Activated CD4-positive, alpha-beta T cell treated with anti-CD3 and anti-CD28 coated beads, Interleukin-2, amount 10 ng/mL, durations not matched to agents 24 days and 14 days (primary cell): ENCODE results near the gene DSTYK. TPM values are rescaled to one million over a fixed set of nuclear protein-coding genes. Genes with fewer than 3 reads are reported as not detected.
A peak's percentile ranks its signal among the peaks of the same experiment; 100 is the strongest.

Experiments
- DNase-seq: peaks from one replicate; pipeline ENCODE4 v3.0.0; 2022
- H3K27ac Mint-ChIP-seq: one replicate; pipeline ENCODE4 v1.8.0; 2022; ENCODE audit warnings: mild to moderate bottlenecking, mixed read lengths
- H3K27me3 Mint-ChIP-seq: one replicate; pipeline ENCODE4 v1.8.0; 2022; ENCODE audit warnings: mixed read lengths
- H3K36me3 Mint-ChIP-seq: one replicate; pipeline ENCODE4 v1.8.0; 2022; ENCODE audit warnings: low read depth, mild to moderate bottlenecking, mixed read lengths
- H3K4me1 Mint-ChIP-seq: one replicate; pipeline ENCODE4 v1.8.0; 2021; ENCODE audit warnings: mixed read lengths
- H3K4me3 Mint-ChIP-seq: one replicate; pipeline ENCODE4 v1.8.0; 2022; ENCODE audit warnings: mild to moderate bottlenecking, moderate library complexity, mixed read lengths
- H3K9me3 Mint-ChIP-seq: one replicate; pipeline ENCODE4 v1.8.0; 2021; ENCODE audit warnings: mixed read lengths
- intact Hi-C: fragments of 100-400 bp; cut with micrococcal nuclease; formaldehyde crosslinking; loops from one replicate; pipeline ENCODE4 v1.15.1; 2023
- total RNA-seq: library from RNA; stranded (reverse); gene quantifications from 2 replicates; pipeline ENCODE4 v1.2.3, GENCODE V29; 2022

Gene DSTYK
- total RNA-seq, 1 donor from 2014 or later, result 27.6 TPM

DNA sequence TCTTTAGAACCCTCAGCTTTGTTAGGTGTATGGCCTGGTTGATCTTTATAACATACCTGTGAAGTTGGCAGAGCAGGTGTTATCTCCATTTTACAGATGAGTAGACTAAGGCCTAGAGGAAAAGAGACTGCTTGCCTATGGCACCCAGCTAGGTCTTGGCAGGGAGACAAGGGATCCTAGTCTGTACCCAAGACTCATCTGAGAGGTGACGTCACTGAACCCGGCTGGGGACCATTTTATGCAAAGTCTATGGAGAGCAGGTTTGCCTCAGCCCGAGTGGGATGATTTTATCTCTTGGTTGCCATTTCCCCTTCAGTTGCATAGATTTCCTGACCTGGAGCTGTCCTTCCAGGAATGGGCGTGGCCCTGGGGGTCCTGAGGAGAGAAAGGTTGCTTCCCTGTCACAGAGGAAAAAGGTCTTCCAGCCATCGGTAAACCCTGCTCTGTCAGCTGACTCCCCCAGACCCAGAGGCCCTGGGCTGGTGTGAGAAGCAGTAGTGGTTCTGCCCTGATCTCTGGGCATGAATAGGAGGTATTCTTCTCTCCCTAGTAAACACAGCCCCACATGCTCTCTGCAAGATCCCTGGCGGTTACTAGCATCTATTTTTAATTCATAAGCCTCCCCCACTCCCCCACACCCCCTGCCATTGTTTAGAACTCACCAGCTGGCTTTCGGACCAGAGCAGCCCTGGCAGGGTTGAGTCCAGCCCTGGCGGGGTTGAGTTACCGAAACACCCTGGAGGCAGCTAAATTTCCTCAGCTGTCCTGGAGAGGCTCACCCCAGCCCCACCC, 35.8 kb upstream of the DSTYK start:
- H3K9me3 Mint-ChIP-seq, result no peaks in the 10 kb centered on the region
- H3K36me3 Mint-ChIP-seq, result peaks cover 11% of the 10 kb centered on the region
- H3K4me3 Mint-ChIP-seq, result no peak overlapping the region
- peak overlapping the region; percentile 71 for H3K27ac Mint-ChIP-seq
- DNase-seq, result no peak
- intact Hi-C loops, result no loop called here
- peaks cover 25% of the 10 kb centered on the region for H3K4me1 Mint-ChIP-seq
- no peaks in the 10 kb centered on the region for H3K27me3 Mint-ChIP-seq

DNA sequence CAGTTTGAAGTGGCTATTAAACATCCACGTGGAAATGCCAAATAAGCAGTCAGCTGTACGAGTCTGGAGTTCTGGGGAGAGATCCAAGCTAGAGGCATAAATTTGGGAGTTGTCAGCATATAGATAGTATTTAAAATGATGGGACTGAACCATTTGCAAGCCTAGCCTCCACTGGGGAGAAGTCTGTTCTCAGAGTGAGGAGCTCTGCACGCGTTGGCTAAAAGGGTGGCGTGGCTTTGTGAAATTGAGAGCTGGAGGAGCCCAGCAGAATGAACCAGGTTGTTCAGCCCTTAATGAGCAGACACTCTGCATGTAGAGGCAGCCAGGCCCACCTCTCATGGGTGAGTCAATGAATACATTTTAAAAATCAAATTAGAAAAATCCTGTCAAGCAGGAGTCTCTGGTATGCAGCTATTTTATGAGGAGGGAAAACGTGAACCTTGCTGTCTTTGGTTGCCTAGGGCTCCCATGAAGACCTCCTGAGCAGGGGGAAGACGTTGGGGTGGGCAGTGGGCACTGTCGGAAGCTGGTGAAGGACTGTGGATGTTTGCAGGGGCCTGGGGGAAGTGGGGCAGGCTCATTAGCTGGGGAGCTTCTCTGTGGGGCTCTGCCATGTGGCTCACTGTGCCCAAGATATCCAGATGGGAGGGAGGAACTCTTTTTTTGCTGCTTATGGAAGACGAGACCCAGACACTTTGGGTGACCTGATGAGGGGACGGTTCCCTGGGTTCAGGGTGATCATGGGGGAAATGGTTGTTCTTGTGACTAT, 35.0 kb upstream of the DSTYK start:
- intact Hi-C loops, result no loop called here
- H3K4me3 Mint-ChIP-seq, result no peak overlapping the region
- peaks cover 25% of the 10 kb centered on the region for H3K4me1 Mint-ChIP-seq
- peaks cover 11% of the 10 kb centered on the region for H3K36me3 Mint-ChIP-seq
- H3K27ac Mint-ChIP-seq, result peak overlapping the region; percentile 71
- H3K27me3 Mint-ChIP-seq, result no peaks in the 10 kb centered on the region
- no peak for DNase-seq
- no peaks in the 10 kb centered on the region for H3K9me3 Mint-ChIP-seq

DNA sequence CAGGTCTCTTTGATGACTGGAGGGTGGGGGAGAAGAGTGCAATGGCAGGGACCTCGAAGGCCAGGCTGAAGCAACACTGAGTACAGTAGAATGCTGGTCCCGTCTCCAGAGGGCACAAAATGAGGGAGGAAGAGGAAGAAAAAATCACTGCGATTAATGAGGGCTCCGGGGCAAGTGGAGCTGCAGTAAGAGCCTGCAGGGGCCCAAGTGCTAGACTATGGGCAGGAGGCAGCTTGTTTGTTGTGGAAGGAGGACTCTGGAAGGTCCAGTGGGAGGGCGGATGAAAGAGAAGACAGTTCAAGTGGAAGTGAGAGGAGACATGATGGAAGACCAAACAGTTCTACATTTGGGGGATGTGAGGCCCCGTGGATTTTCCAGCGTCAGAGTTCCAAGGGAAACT, 33.6 kb upstream of the DSTYK start:
- Mint-ChIP-seq H3K27me3 (no peaks in the 10 kb centered on the region), H3K27ac (no peak overlapping the region), H3K4me1 (peaks cover 26% of the 10 kb centered on the region), H3K9me3 (no peaks in the 10 kb centered on the region), H3K4me3 (no peak overlapping the region), H3K36me3 (peaks cover 12% of the 10 kb centered on the region)
- DNase-seq, result no peak
- intact Hi-C loops, result no loop called here

DNA sequence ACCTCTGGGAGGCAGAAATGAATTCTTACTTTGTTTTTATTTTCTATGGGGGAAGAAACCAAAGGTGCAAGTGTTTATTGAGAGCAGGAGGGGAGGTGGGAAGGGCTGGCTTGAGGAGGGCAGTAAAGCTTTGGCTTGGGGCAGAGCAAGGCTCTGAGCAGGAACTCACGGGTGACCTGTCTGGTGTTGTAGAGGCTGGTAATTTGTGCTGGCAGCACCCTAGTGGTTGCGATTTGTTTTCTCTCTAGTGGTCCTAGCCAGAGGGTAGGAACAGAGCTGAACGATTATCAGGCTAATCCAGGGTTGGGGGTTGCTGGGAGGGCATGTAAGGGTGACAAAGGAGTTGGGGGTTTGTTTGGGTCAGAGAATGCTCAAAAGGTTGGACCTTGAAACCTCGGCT, 32.9 kb upstream of the DSTYK start:
- DNase-seq, result no peak
- peaks cover 29% of the 10 kb centered on the region for H3K4me1 Mint-ChIP-seq
- H3K27ac Mint-ChIP-seq, result no peak overlapping the region
- H3K9me3 Mint-ChIP-seq, result no peaks in the 10 kb centered on the region
- H3K36me3 Mint-ChIP-seq, result peaks cover 12% of the 10 kb centered on the region
- no peaks in the 10 kb centered on the region for H3K27me3 Mint-ChIP-seq
- intact Hi-C loops, result no loop called here
- H3K4me3 Mint-ChIP-seq, result no peak overlapping the region

DNA sequence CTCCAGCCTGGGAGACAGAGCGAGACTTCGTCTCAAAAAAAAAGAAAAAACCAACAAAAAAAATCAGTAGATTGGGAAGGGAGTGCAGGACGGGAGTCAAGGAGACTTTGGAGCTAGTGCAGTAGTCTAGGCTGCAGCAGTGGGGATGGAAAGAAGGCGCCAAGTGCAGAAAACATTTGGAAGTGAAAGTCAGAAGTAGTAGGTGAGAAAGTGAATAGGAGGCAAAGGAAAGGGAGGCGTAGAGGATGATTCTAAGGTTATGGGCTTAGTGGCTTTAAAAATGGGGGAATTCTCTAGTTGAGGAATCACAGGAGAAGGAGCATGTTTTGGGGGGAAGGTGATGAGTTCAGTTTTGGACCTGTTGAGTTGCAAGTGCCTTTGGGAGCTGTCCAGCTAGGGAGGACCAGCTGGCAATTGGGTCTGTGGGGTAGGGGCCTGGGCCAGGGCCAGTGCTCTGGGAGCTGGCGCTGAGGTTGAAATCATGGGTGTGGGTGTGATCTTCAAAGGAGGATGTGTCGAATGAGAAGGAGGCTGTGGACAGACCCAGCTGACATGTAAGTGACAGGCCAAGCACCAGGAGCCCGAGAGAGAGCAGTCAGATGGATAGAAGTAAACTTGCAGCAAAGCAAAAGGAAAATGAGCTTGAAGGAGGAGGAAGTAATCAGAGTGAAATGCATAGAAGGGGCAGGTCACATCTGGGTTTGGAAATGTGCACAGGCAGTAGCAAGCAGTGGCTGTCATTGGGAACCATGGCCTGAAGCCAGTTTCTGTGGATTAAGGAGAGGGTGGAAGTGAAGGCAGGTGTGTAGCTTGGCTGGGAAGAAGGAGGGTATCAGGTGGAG, 32.1 kb upstream of the DSTYK start:
- peaks cover 10% of the 10 kb centered on the region for H3K36me3 Mint-ChIP-seq
- no peak overlapping the region for H3K4me3 Mint-ChIP-seq
- DNase-seq, result no peak
- no peaks in the 10 kb centered on the region for H3K9me3 Mint-ChIP-seq
- no peak overlapping the region for H3K27ac Mint-ChIP-seq
- peaks cover 35% of the 10 kb centered on the region for H3K4me1 Mint-ChIP-seq
- intact Hi-C loops, result no loop called here
- no peaks in the 10 kb centered on the region for H3K27me3 Mint-ChIP-seq

DNA sequence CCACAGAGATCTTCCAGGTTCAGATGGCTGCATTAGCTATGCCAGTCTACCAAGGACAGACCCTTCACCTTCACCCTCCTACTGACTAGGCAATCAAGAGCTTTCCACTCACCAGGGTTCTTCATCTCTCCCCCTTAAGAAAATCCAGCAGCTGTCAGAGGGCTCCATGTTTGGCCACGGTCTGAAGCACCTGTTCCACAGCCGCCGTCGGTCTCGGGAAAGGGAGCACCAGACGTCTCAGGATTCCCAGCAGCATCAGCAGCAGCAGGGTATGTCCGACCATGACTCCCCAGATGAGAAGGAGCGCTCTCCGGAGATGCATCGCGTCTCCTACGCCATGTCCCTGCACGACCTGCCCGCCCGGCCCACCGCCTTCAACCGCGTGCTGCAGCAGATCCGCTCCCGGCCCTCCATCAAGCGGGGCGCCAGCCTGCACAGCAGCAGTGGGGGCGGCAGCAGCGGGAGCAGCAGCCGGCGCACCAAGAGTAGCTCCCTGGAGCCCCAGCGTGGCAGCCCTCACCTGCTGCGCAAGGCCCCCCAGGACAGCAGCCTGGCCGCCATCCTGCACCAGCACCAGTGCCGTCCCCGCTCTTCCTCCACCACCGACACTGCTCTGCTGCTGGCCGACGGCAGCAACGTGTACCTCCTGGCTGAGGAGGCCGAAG, 30.0 kb upstream of the DSTYK start:
- intact Hi-C loops, result no loop called here
- DNase-seq, result no peak
- Mint-ChIP-seq H3K27ac (no peak overlapping the region), H3K4me1 (peaks cover 43% of the 10 kb centered on the region), H3K9me3 (no peaks in the 10 kb centered on the region), H3K4me3 (no peak overlapping the region), H3K36me3 (peaks cover 15% of the 10 kb centered on the region), H3K27me3 (no peaks in the 10 kb centered on the region)

DNA sequence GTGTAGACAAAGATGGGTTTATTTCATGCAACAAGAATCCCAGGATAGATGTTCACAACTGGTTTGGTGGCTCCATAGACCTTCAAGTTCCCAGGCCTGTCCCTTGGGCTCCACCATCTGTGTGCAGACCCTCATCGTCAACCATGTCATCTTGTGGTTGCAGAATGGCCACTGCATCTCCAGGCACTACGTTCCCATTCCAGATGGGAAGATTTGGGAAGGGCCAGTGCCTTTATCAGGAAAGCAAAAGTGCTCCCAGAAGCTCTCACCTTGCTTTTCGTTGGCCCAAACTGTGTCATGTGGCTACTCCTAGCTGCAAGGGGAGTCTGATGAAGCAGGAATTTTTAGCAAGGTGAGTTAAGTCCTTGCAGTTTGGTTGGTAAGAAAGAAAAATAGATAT, 29.1 kb upstream of the DSTYK start:
- Mint-ChIP-seq H3K4me3 (no peak overlapping the region), H3K4me1 (peaks cover 40% of the 10 kb centered on the region), H3K27ac (no peak overlapping the region), H3K27me3 (no peaks in the 10 kb centered on the region), H3K36me3 (peaks cover 15% of the 10 kb centered on the region), H3K9me3 (no peaks in the 10 kb centered on the region)
- no peak for DNase-seq
- intact Hi-C loops, result no loop called here

DNA sequence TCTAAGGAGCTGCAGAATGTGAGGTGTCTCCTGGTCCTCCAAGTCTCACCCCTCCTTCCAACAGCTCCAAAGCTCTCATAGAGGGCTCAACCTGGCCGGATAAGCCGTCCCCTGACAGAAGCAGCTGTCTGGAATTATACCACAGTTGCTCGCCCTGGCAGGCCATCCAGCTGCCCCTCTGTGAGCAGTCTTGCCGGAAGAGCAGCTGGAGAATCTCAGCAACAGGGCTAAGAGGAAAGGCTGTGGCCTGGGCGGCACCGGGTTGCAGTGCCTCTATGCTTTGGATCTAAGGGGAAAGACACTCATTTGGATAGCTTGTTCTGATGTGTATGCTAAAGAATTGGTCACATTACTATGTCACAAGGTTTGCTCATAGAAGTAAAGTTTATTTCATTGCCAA, 28.6 kb upstream of the DSTYK start:
- intact Hi-C loops, result no loop called here
- Mint-ChIP-seq H3K4me1 (peaks cover 40% of the 10 kb centered on the region), H3K9me3 (no peaks in the 10 kb centered on the region), H3K27ac (no peak overlapping the region), H3K4me3 (no peak overlapping the region), H3K27me3 (no peaks in the 10 kb centered on the region), H3K36me3 (peaks cover 15% of the 10 kb centered on the region)
- DNase-seq, result no peak

DNA sequence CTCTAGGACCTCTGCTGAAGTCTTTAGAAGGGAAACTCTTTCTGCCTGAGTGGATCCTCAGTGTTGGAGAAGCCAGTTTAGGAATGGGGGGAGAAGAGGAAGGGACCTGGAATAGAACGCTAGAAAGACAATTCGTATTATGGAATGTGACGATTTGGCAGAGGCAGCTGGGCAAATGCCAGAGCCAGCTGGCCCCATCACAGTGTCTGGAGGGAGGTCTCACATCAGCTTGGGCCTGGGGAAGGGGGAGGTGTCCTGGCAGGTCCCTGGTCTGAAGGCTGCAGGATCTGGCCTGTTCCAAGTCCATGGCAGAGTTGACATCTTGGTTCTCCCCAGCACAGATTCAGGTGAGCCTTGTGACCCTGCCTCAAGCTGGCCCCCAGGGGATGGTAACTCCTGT, 27.6 kb upstream of the DSTYK start:
- DNase-seq, result no peak
- Mint-ChIP-seq H3K4me1 (peaks cover 43% of the 10 kb centered on the region), H3K9me3 (no peaks in the 10 kb centered on the region), H3K27me3 (no peaks in the 10 kb centered on the region), H3K36me3 (peaks cover 15% of the 10 kb centered on the region), H3K27ac (peak overlapping the region; percentile 97), H3K4me3 (no peak overlapping the region)
- intact Hi-C loops, result loop anchor here (2.0 kb wide), 3 partner anchors 28 to 116 kb away; partner anchors contain the start of gene DSTYK

DNA sequence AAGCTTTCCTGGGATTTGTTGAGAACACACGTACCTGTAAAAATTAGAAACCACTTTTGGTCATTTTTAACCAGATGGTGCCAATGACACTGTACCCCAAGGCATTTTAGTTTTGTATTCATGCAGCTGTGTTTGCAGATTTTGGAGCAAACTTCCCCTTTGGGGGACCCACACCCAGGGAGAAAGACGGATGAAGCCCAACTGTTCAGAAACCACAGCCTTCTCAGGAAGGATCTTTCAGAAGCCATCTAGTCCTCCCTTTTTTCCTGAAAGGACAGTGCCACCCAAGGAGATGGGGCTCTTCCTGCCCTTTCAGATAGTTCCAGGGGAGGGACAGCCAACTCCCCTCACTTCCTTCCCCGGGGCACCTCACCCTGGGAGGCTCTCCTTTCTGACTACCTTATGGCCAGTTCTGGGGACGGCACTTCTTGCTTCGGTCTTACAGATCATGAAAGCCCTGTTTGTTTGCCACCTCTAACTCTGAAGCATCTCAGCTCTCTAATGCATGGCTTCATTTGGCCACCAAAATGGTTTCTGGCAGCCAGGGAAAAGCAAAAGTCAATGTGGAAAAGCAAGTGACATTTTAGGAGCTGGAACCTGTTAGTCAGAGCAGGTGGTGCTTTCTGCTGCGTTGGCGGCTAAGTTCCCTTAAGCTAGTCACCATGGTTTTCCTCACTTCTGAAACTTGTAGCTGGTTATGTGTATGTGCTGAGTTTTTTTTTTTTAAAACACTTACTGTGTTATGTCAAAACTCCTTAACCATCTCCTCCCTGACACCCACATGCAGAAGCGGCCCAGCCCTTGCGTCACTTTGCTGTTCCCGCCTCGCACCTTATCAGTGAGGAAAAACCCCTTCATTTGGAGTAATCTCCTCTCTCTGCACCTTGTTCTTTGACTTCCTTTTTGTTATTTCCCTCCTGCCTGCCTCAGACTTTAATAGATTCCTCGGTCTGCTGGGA, 26.3 kb upstream of the DSTYK start:
- intact Hi-C loops, result loop anchor here (1.0 to 2.0 kb wide), 5 partner anchors 9 to 115 kb away; partner anchors contain the start of gene DSTYK
- H3K4me3 Mint-ChIP-seq, result peak overlapping the region; percentile 75
- H3K36me3 Mint-ChIP-seq, result peaks cover 18% of the 10 kb centered on the region
- peaks cover 51% of the 10 kb centered on the region for H3K4me1 Mint-ChIP-seq
- peak overlapping the region; percentile 97 for H3K27ac Mint-ChIP-seq
- no peaks in the 10 kb centered on the region for H3K9me3 Mint-ChIP-seq
- peak; percentile 68 for DNase-seq
- H3K27me3 Mint-ChIP-seq, result no peaks in the 10 kb centered on the region

DNA sequence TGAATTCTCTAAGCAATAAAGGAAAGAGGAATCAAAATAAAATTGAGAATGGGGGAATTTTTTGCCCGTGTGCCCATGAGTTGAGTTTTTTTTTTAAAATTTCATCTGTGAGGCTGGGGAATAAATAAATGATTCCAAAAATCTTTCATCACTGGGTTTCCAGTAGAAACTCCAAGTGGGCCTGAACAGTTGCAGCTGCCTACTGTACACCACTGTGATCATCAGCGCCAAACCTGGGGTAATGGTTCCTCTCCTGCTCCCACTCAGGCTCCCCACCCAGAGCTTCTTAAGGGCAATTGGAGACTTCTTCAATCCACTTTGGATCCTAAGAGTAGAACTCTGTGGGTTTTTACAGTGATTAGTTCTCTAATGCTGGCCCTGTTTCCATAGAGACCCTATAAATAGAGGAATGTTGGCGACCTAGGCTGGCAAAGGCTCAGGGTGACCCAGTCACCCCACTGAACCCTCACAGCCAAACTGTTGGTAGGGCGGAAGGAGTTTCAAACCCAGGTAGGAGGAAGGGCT, 25.5 kb upstream of the DSTYK start:
- intact Hi-C loops, result no loop called here
- no peaks in the 10 kb centered on the region for H3K27me3 Mint-ChIP-seq
- no peaks in the 10 kb centered on the region for H3K9me3 Mint-ChIP-seq
- peaks cover 16% of the 10 kb centered on the region for H3K36me3 Mint-ChIP-seq
- H3K4me1 Mint-ChIP-seq, result peaks cover 54% of the 10 kb centered on the region
- DNase-seq, result no peak
- peak overlapping the region; percentile 75 for H3K4me3 Mint-ChIP-seq
- peak overlapping the region; percentile 97 for H3K27ac Mint-ChIP-seq

DNA sequence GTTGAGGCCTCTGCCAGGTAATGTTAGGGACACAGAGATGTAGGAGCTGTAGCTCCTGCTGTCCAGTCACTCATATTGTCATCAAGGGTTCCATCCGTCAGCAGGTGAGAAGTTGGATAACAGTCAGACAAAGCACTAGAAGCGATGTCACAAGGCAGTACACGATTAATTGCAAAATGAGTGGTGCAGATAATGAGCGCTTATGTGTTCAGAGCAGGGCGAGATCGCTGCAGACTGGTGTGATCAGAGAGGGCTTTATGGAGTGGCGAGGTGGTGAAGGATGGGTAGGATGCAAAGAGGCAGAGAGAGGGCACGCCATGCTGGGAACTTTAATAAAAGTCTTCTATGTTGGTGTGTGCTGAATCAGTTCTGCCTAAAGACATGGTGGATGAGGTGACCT, 25.0 kb upstream of the DSTYK start:
- Mint-ChIP-seq H3K4me1 (peaks cover 58% of the 10 kb centered on the region), H3K9me3 (no peaks in the 10 kb centered on the region), H3K27ac (peak overlapping the region; percentile 75), H3K36me3 (peaks cover 16% of the 10 kb centered on the region), H3K27me3 (no peaks in the 10 kb centered on the region), H3K4me3 (peak overlapping the region; percentile 5)
- intact Hi-C loops, result no loop called here
- no peak for DNase-seq
